ENCODE results near the gene LSP1.

Gene LSP1

DNA sequence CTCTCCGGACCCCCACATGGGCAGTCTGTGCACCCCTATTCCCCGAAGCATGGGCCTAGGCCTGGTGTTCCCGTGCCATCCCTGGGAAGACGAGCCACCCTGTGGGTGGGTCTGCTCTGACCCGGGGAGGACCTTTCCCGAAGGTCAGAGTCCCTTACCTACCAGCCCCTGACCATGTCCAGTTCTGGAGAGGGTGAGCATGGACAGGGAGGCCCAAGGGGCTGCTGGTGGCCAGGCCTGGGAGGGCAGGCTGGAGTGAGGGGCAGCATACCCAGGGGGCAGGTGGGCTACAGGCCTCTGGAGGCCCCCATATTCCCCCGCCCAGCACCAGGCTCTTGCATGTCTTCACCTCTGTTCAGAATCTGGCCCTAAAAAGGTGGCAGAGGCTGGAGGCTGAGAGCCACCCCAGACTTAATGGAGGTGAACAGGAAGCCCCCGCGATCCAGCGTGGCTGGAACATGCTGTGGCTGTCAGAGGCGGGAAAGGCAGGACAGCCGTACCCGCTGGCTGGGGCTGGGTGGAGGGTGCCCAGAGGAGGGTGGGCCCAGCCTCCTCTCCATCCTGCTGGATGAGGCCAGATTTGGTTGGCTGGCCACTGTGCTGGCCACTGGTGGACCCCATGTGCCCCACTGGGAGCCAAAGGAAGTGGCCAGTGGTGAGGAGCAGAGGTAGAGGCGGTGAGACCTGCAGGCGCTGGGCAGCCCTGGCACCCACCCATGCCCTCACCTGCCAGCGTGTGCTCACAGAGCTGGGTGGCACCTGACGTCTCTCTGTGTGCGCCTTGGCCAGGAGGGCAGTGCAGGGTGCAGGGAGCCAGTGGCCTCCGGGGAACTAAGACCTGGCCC, 29.3 kb upstream of the LSP1 start:
- no peak for DNase-seq (ENCODE audit: low spot score)
- ChIA-PET POLR2A (ENCODE audit: low non-redundant PET) (no interaction called here), CTCF (no interaction called here)
- peak overlapping the region; percentile 97 for H3K27ac ChIP-seq
- no peak for TF ChIP-seq CTCF (conservative IDR thresholded peaks at IDR 0.05; ENCODE audit: low read depth)

GRCh38 chr11:1824221-1825038, 28.5 kb upstream of the LSP1 start:
- POLR2A ChIA-PET (ENCODE audit: low non-redundant PET), result no interaction called here

DNA sequence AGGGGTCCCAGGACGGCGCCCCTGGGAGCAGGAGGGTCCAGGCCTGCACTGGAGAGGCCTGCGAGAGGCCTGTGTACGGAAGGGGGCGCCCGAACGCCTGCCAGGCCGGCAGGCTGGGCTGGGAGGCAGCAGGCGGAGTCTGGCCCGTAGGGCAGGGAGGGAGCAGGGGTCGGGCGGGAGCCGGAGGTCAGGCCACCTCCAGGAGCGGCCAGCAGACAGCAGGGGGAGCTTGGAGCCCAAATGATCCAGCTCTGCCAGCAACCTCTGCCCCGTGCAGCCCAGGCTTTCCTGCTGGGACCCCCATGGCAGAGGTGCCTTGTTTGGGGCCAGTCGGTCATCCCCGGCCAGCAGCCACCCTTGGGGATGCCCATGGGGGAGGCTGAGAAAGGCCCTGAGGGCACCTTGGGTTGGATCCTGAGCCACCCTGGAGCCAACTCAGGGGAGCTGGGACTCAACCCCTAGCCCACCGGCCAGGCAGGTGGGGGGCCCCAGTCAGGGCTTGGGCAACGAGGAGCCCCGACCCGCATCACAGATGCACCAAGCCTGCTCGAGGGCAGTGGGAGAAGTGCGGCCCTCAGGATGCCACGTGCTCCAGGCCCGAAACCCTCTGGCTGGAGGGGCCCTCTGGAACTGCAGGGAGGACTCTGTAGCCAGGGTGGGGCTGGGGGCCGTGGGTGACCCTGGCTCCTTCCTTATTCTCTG, 27.7 kb upstream of the LSP1 start:
- TF ChIP-seq CTCF (conservative IDR thresholded peaks at IDR 0.05; ENCODE audit: low read depth), result no peak
- CTCF ChIA-PET, result interaction anchor here (0.7 to 0.9 kb wide), 2 partner anchors 131 to 315 kb away, joined by 3 to 4 read pairs; no protein-coding TSS in a partner anchor
- peak overlapping the region; percentile 97 for H3K27ac ChIP-seq
- POLR2A ChIA-PET (ENCODE audit: low non-redundant PET), result no interaction called here
- no peak for DNase-seq (ENCODE audit: low spot score)

More at GRCh38 chr11:1824221-1825038, 28.5 kb upstream of the LSP1 start:
- no peak for TF ChIP-seq CTCF (conservative IDR thresholded peaks at IDR 0.05; ENCODE audit: low read depth)
- H3K27ac ChIP-seq, result peak overlapping the region; percentile 97
- no peak for DNase-seq (ENCODE audit: low spot score)
- CTCF ChIA-PET, result interaction anchor here (0.6 to 0.7 kb wide), 3 partner anchors 47 to 316 kb away, joined by 3 read pairs; no protein-coding TSS in a partner anchor

DNA sequence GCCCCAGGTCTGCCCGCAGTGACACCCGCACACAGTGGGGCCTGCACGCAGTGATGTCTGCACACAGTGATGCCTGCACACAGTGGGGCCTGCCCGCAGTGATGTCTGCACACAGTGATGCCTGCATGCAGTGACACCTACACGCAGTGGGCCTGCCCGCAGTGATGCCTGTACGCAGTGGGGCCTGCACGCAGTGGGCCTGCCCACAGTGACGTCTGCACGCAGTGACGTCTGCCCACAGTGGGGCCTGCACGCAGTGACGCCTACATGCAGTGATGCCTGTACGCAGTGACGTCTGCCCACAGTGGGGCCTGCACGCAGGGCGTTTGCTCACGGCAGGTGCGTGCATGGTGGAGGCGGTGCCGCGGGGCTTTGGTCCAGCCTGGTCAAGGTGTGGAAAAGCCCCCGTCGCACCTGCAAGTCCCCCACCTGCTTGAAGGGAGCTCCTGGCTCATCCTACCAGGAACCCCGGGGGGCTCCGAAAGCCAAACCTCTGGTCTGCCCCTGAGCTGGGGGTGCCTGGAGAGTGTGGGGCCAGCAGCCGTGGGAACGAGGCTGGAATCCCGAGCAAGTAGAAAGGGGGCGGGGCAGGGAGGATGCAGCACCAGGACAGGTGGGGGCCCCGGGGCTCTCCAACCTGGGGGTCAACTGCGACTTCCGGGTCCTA, 27.0 kb upstream of the LSP1 start:
- CTCF ChIA-PET, result interaction anchor here (0.7 to 0.9 kb wide), 2 partner anchors 65 to 132 kb away, joined by 4 read pairs; no protein-coding TSS in a partner anchor
- TF ChIP-seq CTCF (conservative IDR thresholded peaks at IDR 0.05; ENCODE audit: low read depth), result no peak
- no peak for DNase-seq (ENCODE audit: low spot score)
- POLR2A ChIA-PET (ENCODE audit: low non-redundant PET), result no interaction called here
- H3K27ac ChIP-seq, result peak overlapping the region; percentile 97

DNA sequence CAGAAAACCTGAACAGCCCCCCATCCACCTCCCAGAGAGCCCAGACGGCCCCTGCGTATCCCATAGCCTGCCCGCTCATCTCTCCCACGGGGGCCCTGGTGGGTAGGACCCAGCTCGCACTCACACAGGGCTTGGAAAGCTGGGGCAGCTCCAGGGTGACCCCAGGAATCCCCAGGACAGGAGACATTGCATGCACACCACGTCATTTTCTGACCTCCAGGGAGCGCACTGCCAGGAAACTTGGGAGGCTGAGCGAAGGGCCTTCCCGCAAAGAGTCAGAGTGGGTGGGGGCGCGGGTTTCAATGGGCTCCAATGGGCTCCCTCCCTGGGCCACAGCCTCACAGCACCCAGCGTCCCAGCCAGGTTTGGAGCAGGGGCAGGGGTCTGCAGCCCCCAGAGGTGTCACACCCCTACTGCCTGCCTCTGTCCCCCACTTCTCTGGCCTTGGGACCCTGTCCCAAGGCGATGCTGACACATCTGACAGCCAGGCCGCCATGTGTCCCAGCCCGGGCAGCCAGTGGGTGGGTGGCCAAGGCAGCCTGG, 26.3 kb upstream of the LSP1 start:
- H3K27ac ChIP-seq, result peak overlapping the region; percentile 97
- POLR2A ChIA-PET (ENCODE audit: low non-redundant PET), result no interaction called here
- DNase-seq (ENCODE audit: low spot score), result peak; percentile 34
- TF ChIP-seq CTCF (conservative IDR thresholded peaks at IDR 0.05; ENCODE audit: low read depth), result no peak
- CTCF ChIA-PET, result interaction anchor here (0.6 kb wide), 1 partner anchor 52 kb away, joined by 3 read pairs; no protein-coding TSS in a partner anchor

Measured in RWPE1 (cell line).